ENCODE measurements around the gene SNRPA. TPM values are rescaled to one million over a fixed set of nuclear protein-coding genes. Genes with fewer than 3 reads are reported as not detected.

Gene SNRPA
- polyA plus RNA-seq, 1 of the 3 experiments (the other 2 are of a cell fraction), result 121 TPM

GRCh38 chr19:40744554-40745401 is 6.2 kb upstream of the SNRPA start (continued):
- no peak for TF ChIP-seq USF2 (IDR thresholded peaks at IDR 0.05; ENCODE audit: borderline replicate concordance, low read depth, low read length)

DNA sequence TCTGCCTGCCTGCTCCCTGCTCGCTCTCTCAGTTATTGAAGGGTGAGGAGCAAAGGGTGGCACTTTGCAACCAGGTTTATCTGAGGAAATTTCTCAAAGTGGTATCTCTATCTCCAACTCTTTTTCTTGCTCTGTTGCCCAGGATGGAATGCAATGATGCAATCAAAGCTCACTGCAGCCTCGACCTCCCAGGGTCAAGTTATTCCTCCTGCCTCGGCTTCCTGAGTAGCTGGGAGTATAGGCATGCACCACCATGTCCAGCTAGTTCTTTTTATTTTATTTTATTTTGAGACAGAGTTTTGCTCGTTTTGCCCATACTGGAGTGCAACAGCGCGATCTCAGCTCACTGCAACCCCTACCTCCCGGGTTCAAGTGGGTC is 5.6 kb upstream of the SNRPA start:
- H3K36me3 ChIP-seq (replicated peaks in 1 of 2; ENCODE audit: control insufficient read depth in 1 of 2, insufficient read depth in 2 of 2, low read length in 1 of 2), result no peaks in the 10 kb centered on the region
- ChIA-PET POLR2A (interaction anchor here (1.2 kb wide), 1 partner anchor 15 kb away, joined by 3 read pairs; no protein-coding TSS in a partner anchor), CTCF (interaction anchor here (0.7 kb wide), 1 partner anchor 82 kb away, joined by 3 read pairs; no protein-coding TSS in a partner anchor)
- H3K4me1 ChIP-seq (ENCODE audit: control insufficient read depth in 1 of 2, insufficient read depth in 2 of 2, low read depth in 1 of 2, low read length in 1 of 2), result peaks cover 11 to 14% of the 10 kb centered on the region in 2 experiments; a peak in 1 of 4 replicates
- no peak overlapping the region for H3K4me2 ChIP-seq
- H3K4me3 ChIP-seq (ENCODE audit: low read depth in 2 of 2, low read length in 1 of 2), result no peak overlapping the region
- H3K9me2 ChIP-seq, result no peaks in the 10 kb centered on the region
- H2AFZ ChIP-seq (ENCODE audit: low read depth), result no peak overlapping the region
- peak overlapping the region in 1 of 2 experiments; percentile 30; a peak in 1 of 4 replicates for H3K27ac ChIP-seq (ENCODE audit: low read depth in 2 of 2, low read length in 1 of 2)
- no peak overlapping the region for H3K9ac ChIP-seq
- H3K79me2 ChIP-seq (ENCODE audit: insufficient read depth), result peaks cover 14% of the 10 kb centered on the region
- H3K27me3 ChIP-seq (ENCODE audit: insufficient read depth), result no peaks in the 10 kb centered on the region
- H3K9me3 ChIP-seq, result no peaks in the 10 kb centered on the region
- no peaks in the 10 kb centered on the region for H4K20me1 ChIP-seq (ENCODE audit: insufficient read depth)
- TF ChIP-seq YY1 (IDR thresholded peaks at IDR 0.05; ENCODE audit: low read depth), result no peak
- TF ChIP-seq RXRA (IDR thresholded peaks at IDR 0.05; ENCODE audit: borderline replicate concordance, low read depth), result no peak
- TF ChIP-seq TEAD4 (IDR thresholded peaks at IDR 0.05; ENCODE audit: borderline replicate concordance, insufficient read depth), result no peak
- TF ChIP-seq MXI1 (IDR thresholded peaks at IDR 0.05; ENCODE audit: low read depth, low read length), result no peak
- no peak for TF ChIP-seq CHD2 (IDR thresholded peaks at IDR 0.05; ENCODE audit: low read length, partially characterized antibody)
- no peaks in the 10 kb centered on the region for H3F3A ChIP-seq (replicated peaks; ENCODE audit: insufficient read depth)
- DNase-seq, result no peak
- 84% methylated on average over 7 of the region's 7 CpGs for WGBS (ENCODE audit: low lambda C conversion rate)

DNA sequence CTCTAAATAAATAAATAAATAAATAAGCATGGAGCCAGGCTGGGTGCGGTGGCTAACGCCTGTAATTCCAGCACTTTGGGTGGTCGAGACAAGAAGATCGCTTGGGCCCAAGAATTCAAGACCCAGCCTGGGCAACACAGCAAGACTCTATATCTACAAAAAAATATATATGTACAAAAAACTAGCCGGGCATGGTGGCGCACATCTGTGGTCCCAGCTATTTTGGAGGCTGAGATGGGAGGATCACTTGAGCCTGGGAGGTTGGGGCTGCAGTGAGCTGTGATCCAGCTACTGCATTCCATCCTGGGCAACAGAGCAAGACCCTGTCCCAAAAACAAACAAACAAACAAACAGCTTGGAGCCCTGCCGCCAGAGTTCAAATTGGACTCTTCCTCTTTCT is 3.5 kb upstream of the SNRPA start:
- Histone ChIP-seq H2AFZ (ENCODE audit: low read depth) (no peak overlapping the region), H3K4me3 (ENCODE audit: low read depth in 2 of 2, low read length in 1 of 2) (no peak overlapping the region), H3K9ac (no peak overlapping the region), H3K4me1 (ENCODE audit: control insufficient read depth in 1 of 2, insufficient read depth in 2 of 2, low read depth in 1 of 2, low read length in 1 of 2) (peaks cover 11 to 19% of the 10 kb centered on the region in 2 experiments; a peak in 1 of 4 replicates), H3F3A (replicated peaks; ENCODE audit: insufficient read depth) (no peaks in the 10 kb centered on the region), H3K27ac (ENCODE audit: low read depth in 2 of 2, low read length in 1 of 2) (no peak overlapping the region), H3K9me2 (no peaks in the 10 kb centered on the region), H3K36me3 (replicated peaks in 1 of 2; ENCODE audit: control insufficient read depth in 1 of 2, insufficient read depth in 2 of 2, low read length in 1 of 2) (no peaks in the 10 kb centered on the region), H3K79me2 (ENCODE audit: insufficient read depth) (peaks cover 29% of the 10 kb centered on the region), H3K4me2 (no peak overlapping the region), H3K9me3 (no peaks in the 10 kb centered on the region), H4K20me1 (ENCODE audit: insufficient read depth) (no peaks in the 10 kb centered on the region), H3K27me3 (ENCODE audit: insufficient read depth) (no peaks in the 10 kb centered on the region)
- CTCF ChIA-PET, result interaction anchor here (1.4 kb wide), 1 partner anchor 84 kb away, joined by 3 read pairs; no protein-coding TSS in a partner anchor
- WGBS (ENCODE audit: low lambda C conversion rate), result over 99% methylated on average over 7 of the region's 7 CpGs
- POLR2A ChIA-PET, result no interaction called here
- DNase-seq, result no peak
- TF ChIP-seq ELF1 (IDR thresholded peaks at IDR 0.05), result no peak
- no peak for TF ChIP-seq REST (IDR thresholded peaks at IDR 0.05; ENCODE audit: low read depth, low read length)
- no peak for TF ChIP-seq FOXM1 (IDR thresholded peaks at IDR 0.05; ENCODE audit: low read depth)
- TF ChIP-seq, protein P1, sequence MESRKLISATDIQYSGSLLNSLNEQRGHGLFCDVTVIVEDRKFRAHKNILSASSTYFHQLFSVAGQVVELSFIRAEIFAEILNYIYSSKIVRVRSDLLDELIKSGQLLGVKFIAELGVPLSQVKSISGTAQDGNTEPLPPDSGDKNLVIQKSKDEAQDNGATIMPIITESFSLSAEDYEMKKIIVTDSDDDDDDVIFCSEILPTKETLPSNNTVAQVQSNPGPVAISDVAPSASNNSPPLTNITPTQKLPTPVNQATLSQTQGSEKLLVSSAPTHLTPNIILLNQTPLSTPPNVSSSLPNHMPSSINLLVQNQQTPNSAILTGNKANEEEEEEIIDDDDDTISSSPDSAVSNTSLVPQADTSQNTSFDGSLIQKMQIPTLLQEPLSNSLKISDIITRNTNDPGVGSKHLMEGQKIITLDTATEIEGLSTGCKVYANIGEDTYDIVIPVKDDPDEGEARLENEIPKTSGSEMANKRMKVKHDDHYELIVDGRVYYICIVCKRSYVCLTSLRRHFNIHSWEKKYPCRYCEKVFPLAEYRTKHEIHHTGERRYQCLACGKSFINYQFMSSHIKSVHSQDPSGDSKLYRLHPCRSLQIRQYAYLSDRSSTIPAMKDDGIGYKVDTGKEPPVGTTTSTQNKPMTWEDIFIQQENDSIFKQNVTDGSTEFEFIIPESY (IDR thresholded peaks at IDR 0.05; ENCODE audit: borderline replicate concordance, low read depth), result no peak
- TF ChIP-seq NFIC (IDR thresholded peaks at IDR 0.05; ENCODE audit: borderline replicate concordance), result no peak
- TF ChIP-seq EP300 (IDR thresholded peaks at IDR 0.05; ENCODE audit: borderline replicate concordance in 1 of 2, low read depth in 1 of 2, low read length in 1 of 2), result no peak
- TF ChIP-seq USF1 (IDR thresholded peaks at IDR 0.05; ENCODE audit: borderline replicate concordance, low read depth), result no peak
- TF ChIP-seq SMC3 (IDR thresholded peaks at IDR 0.05; ENCODE audit: low read depth, low read length), result no peak
- no peak for TF ChIP-seq YY1 (IDR thresholded peaks at IDR 0.05; ENCODE audit: low read depth)
- TF ChIP-seq NRF1 (IDR thresholded peaks at IDR 0.05; ENCODE audit: low read depth, low read length), result no peak
- TF ChIP-seq MEF2A (IDR thresholded peaks at IDR 0.05; ENCODE audit: borderline replicate concordance, low read depth), result no peak
- TF ChIP-seq RAD21 (IDR thresholded peaks at IDR 0.05; ENCODE audit: low read length), result no peak
- TF ChIP-seq FOXJ3 (CRISPR knock-in tag; IDR thresholded peaks at IDR 0.05), result no peak
